ENCODE data around the gene CHRNA1. TPM values are rescaled to one million over a fixed set of nuclear protein-coding genes. Genes with fewer than 3 reads are reported as not detected.
"Not testable (repeated sequence)": the region's sequence is repeated elsewhere in the genome, so short reads cannot be mapped to it uniquely, and the experiment has no call there.

Gene CHRNA1
- total RNA-seq, 1 donor from 2014 or later = 3.9 TPM

- no peak for DNase-seq (ENCODE audit: low spot score)
Observed at GRCh38 chr2:174717916-174718315, 46.4 kb downstream of the CHRNA1 start.

- DNase-seq (ENCODE audit: low spot score) = no peak
Observed at GRCh38 chr2:174717273-174717672, 47.0 kb downstream of the CHRNA1 start.

GRCh38 chr2:174716785-174717184 lies 47.5 kb downstream of the CHRNA1 start:
- no peak for DNase-seq (ENCODE audit: low spot score)

GRCh38 chr2:174713686-174714085 lies 50.6 kb downstream of the CHRNA1 start:
- no peak for DNase-seq (ENCODE audit: low spot score)

GRCh38 chr2:174711206-174711605 lies 53.1 kb downstream of the CHRNA1 start:
- DNase-seq (ENCODE audit: low spot score) = no peak

GRCh38 chr2:174709416-174710004 lies 54.8 kb downstream of the CHRNA1 start:
- not testable (repeated sequence) for DNase-seq (ENCODE audit: low spot score)

GRCh38 chr2:174708713-174709112 lies 55.6 kb downstream of the CHRNA1 start:
- no peak for DNase-seq (ENCODE audit: low spot score)

- DNase-seq (ENCODE audit: low spot score) = no peak
Observed at GRCh38 chr2:174705321-174705720, 59.0 kb downstream of the CHRNA1 start.

- DNase-seq (ENCODE audit: low spot score) = no peak
Observed at GRCh38 chr2:174704642-174705041, 59.6 kb downstream of the CHRNA1 start.

GRCh38 chr2:174704061-174704460 lies 60.2 kb downstream of the CHRNA1 start:
- no peak for DNase-seq (ENCODE audit: low spot score)

GRCh38 chr2:174703430-174703829 lies 60.8 kb downstream of the CHRNA1 start:
- no peak for DNase-seq (ENCODE audit: low spot score)

GRCh38 chr2:174702541-174702940 lies 61.7 kb downstream of the CHRNA1 start:
- no peak for DNase-seq (ENCODE audit: low spot score)

- peak; percentile 66 for DNase-seq (ENCODE audit: low spot score)
Observed at GRCh38 chr2:174699993-174700766, 64.1 kb downstream of the CHRNA1 start.

Other genes with a start within 250 kb of the CHRNA1 start
- gene WIPF1, start 166.7 kb downstream of the CHRNA1 start, total RNA-seq (ENCODE audit: insufficient read depth, low replicate concordance) = 21.2 TPM
- gene CHN1, start 240.9 kb upstream of the CHRNA1 start, total RNA-seq (ENCODE audit: insufficient read depth, low replicate concordance) = 46.0 TPM

Measured in umbilical cord (tissue), 2 donors.